Kidney epithelial cell (primary cell): Measurements from ENCODE around the gene TRMT112. TPM values are rescaled to one million over a fixed set of nuclear protein-coding genes. Genes with fewer than 3 reads are reported as not detected.
A peak's percentile ranks its signal among the peaks of the same experiment; 100 is the strongest.

Source experiments
- DNase-seq: peaks from one replicate; pipeline ENCODE4 v3.0.0-alpha.2; 2010; ENCODE audit warnings: low read depth
- H3K27me3 ChIP-seq: 2 replicates; pipeline ENCODE4 v1.6.0; 2011; ENCODE audit warnings: low read length; ENCODE audit not compliant: control insufficient read depth, insufficient read depth
- H3K36me3 ChIP-seq: 2 replicates; pipeline ENCODE4 v1.5.1; 2011; ENCODE audit warnings: low read length; ENCODE audit not compliant: control insufficient read depth, insufficient read depth
- H3K4me3 ChIP-seq: 2 replicates; pipeline ENCODE4 v1.5.1; 2011; ENCODE audit warnings: low read depth, mild to moderate bottlenecking, control low read depth, low read length
- CTCF ChIP-seq: IDR thresholded peaks from 2 replicates; pipeline ENCODE4 v1.5.1; 2011; ENCODE audit warnings: mild to moderate bottlenecking, moderate library complexity, low read length, control low read depth, inconsistent platforms; ENCODE audit not compliant: insufficient read depth, poor library complexity, severe bottlenecking
- total RNA-seq: library from RNA; depleted of rRNA; stranded (reverse); fragments of >200 nt; gene quantifications from 2 replicates; pipeline ENCODE4 v1.2.3, GENCODE V29; 2015

Gene TRMT112
- total RNA-seq, 1 donor from 2014 or later, result 366 TPM

DNA sequence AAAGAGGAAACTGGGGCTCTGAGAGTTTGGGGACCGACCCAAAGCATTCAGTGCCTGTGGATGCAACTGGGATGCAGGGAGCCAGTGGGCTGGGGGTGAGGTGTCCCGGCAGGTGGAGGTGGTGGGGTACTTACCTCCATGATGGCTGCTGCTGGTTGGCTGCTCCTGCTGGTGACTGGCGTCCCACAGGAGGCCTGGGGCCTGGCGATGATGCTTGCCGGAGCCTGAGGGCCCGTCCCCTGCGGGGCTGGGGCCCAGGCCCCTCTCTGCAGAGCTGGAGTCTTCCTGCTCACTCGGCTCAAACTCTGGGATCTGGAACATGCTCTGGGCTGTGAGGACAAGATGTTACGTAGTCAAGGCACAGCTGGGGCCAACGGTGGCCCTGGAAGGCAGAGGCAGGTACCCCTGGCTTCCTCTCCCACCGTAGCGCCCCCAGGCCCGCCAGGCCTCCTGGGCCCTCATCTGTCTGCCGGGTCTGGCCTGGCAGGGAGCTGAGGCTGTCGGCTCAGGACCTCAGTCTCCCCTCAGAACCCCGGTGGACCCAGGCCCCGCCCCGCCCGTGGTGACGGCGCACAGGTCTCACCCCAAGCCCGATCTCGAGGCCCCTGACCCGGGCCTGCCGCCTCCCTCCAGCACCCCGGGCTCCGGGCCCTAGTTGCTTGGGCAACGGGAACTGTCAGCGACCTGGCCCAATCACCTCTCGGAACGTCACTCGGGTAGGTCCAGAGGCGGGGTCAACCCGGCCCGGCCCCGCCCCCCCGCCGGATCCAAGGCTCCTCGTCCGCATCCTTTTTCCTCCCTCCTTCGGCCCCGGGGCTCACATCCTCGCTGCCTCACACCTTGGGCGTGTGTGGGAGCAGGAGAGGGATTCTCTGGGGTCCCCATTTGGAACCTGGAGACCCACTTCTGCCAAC, 33.1 kb downstream of the TRMT112 start, which contains the start of gene BAD:
BAD (minus strand) TSS at position 618 of the 914 bp plus-strand sequence; CDS start at position 321, 297 bp downstream.
- no peak for TF ChIP-seq CTCF
- H3K4me3 ChIP-seq, result peak within 1 kb of the TSS; percentile 65
- no peak for DNase-seq
- peaks cover 1% of the 10 kb centered on the region for H3K36me3 ChIP-seq
- H3K27me3 ChIP-seq, result no peaks in the 10 kb centered on the region

DNA sequence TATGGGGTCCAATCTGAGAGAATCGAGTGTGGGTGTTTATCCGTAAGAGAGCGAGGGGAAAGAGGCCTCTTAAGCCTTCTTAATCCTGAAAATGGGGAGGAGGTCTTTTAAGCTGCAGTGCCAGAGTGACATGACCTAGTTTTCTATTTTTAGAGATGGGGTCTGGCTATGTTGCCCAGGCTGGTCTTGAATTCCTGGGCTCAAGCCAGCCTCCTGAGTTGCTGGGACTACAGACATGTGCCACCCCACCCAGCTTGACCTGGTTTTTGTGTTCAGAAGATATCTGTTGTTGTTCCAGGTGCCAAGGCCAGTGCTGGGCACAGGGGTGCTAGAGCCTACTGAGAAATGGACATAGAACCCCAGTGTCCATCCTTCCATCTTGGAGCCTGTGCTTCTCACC, 34.3 kb downstream of the TRMT112 start:
- no peak for TF ChIP-seq CTCF
- DNase-seq, result no peak
- H3K4me3 ChIP-seq, result no peak overlapping the region
- peaks cover 1% of the 10 kb centered on the region for H3K36me3 ChIP-seq
- H3K27me3 ChIP-seq, result no peaks in the 10 kb centered on the region

- Histone ChIP-seq H3K4me3 (no peak overlapping the region), H3K27me3 (no peaks in the 10 kb centered on the region), H3K36me3 (peaks cover 1% of the 10 kb centered on the region)
- no peak for TF ChIP-seq CTCF
- DNase-seq, result no peak
Observed at GRCh38 chr11:64281957-64282770, 35.2 kb downstream of the TRMT112 start.

GRCh38 chr11:64278576-64279190, 38.7 kb downstream of the TRMT112 start:
- Histone ChIP-seq H3K4me3 (no peak overlapping the region), H3K27me3 (no peaks in the 10 kb centered on the region), H3K36me3 (peaks cover 1% of the 10 kb centered on the region)
- TF ChIP-seq CTCF, result no peak
- no peak for DNase-seq

- no peak for TF ChIP-seq CTCF
Observed at GRCh38 chr11:64276653-64277431, 40.5 kb downstream of the TRMT112 start.

More at GRCh38 chr11:64276653-64277431, 40.5 kb downstream of the TRMT112 start:
- H3K36me3 ChIP-seq, result no peaks in the 10 kb centered on the region
- H3K4me3 ChIP-seq, result no peak overlapping the region
- no peaks in the 10 kb centered on the region for H3K27me3 ChIP-seq
- no peak for DNase-seq
